ENCODE measurements around the gene PMPCA. TPM values are rescaled to one million over a fixed set of nuclear protein-coding genes. Genes with fewer than 3 reads are reported as not detected.
A peak's percentile ranks its signal among the peaks of the same experiment; 100 is the strongest.

Gene PMPCA
- total and polyA plus RNA-seq, 2 of the 13 experiments (the other 11 are each of a cell fraction or from before 2014, with no cell fraction given): 70.2 to 88.4 TPM

GRCh38 chr9:136410500-136411287, at the start of gene PMPCA, which contains the start of gene ENTR1 (continued):
- peak; percentile 63 for TF ChIP-seq ZFP91 (CRISPR knock-in tag; IDR thresholded peaks at IDR 0.05; ENCODE audit: borderline replicate concordance)
- TF ChIP-seq POLR2AphosphoS5 (IDR thresholded peaks at IDR 0.05; ENCODE audit: low read depth, low read length): peak; percentile 92
- TF ChIP-seq HIC2 (CRISPR knock-in tag; IDR thresholded peaks at IDR 0.05; ENCODE audit: low read depth): no peak; the same call in 1 of the 2 replicates
- TF ChIP-seq GZF1 (CRISPR knock-in tag; IDR thresholded peaks at IDR 0.05): no peak
- no peak for TF ChIP-seq SKI (IDR thresholded peaks at IDR 0.05; ENCODE audit: partially characterized antibody)
- TF ChIP-seq ZNF234 (CRISPR knock-in tag; conservative IDR thresholded peaks at IDR 0.05): no peak
- TF ChIP-seq WIZ (CRISPR knock-in tag; IDR thresholded peaks at IDR 0.05): no peak
- TF ChIP-seq ZBTB25 (CRISPR knock-in tag; IDR thresholded peaks at IDR 0.05): peak; percentile 92
- no peak for TF ChIP-seq SETDB1 (CRISPR knock-in tag; IDR thresholded peaks at IDR 0.05; ENCODE audit: borderline replicate concordance)
- TF ChIP-seq TBX2 (CRISPR knock-in tag; IDR thresholded peaks at IDR 0.05; ENCODE audit: borderline replicate concordance): peak; percentile 67
- TF ChIP-seq SALL2 (CRISPR knock-in tag; IDR thresholded peaks at IDR 0.05): no peak
- no peak for TF ChIP-seq ZNF17 (CRISPR knock-in tag; IDR thresholded peaks at IDR 0.05)
- TF ChIP-seq HMG20A (CRISPR knock-in tag; IDR thresholded peaks at IDR 0.05; ENCODE audit: borderline replicate concordance): 0 out of 2 replicates have a peak, but pooled peaks have one; percentile 23
- TF ChIP-seq SAP130 (CRISPR knock-in tag; IDR thresholded peaks at IDR 0.05; ENCODE audit: low read depth): peak; percentile 95
- peak; percentile 81 for TF ChIP-seq IKZF4 (CRISPR knock-in tag; IDR thresholded peaks at IDR 0.05; ENCODE audit: borderline replicate concordance, low read depth, not compliant biosample characterization)
- TF ChIP-seq ZIK1 (CRISPR knock-in tag; IDR thresholded peaks at IDR 0.05; ENCODE audit: borderline replicate concordance, low read depth): peak; percentile 90; the same call in 1 of the 2 replicates
- TF ChIP-seq ZNF639 (CRISPR knock-in tag; conservative IDR thresholded peaks at IDR 0.05): peak; percentile 92; the same call in 1 of the 2 replicates
- no peak for TF ChIP-seq ZNF678 (CRISPR knock-in tag; IDR thresholded peaks at IDR 0.05)
- TF ChIP-seq MAZ (IDR thresholded peaks at IDR 0.05; ENCODE audit: borderline replicate concordance, low read depth, low read length): no peak
- no peak; the same call in 1 of the 2 replicates for TF ChIP-seq MAZ (CRISPR knock-in tag; IDR thresholded peaks at IDR 0.05; ENCODE audit: low read depth)
- 0 out of 2 replicates have a peak, but pooled peaks have one; percentile 62 for TF ChIP-seq CHCHD3 (CRISPR knock-in tag; IDR thresholded peaks at IDR 0.05)
- no peak for TF ChIP-seq MBD4 (IDR thresholded peaks at IDR 0.05; ENCODE audit: borderline replicate concordance, low read length)
- TF ChIP-seq GABPB1 (CRISPR knock-in tag; IDR thresholded peaks at IDR 0.05): peak; percentile 97
- TF ChIP-seq ZNF546 (CRISPR knock-in tag; conservative IDR thresholded peaks at IDR 0.05): peak; percentile 92; the same call in 1 of the 2 replicates
- TF ChIP-seq PHF20 (CRISPR knock-in tag; IDR thresholded peaks at IDR 0.05): peak; percentile 89

Data from HepG2 (cell line).